GM12872 (cell line): ENCODE measurements around the gene GNB1L.

Source experiments
- TF ChIP-seq, protein P1 (sequence below): IDR thresholded peaks from 3 replicates; pipeline ENCODE4 v1.5.1; 2011; ENCODE audit warnings: low read depth, mild to moderate bottlenecking, low read length, moderate library complexity; ENCODE audit not compliant: insufficient read depth

Gene GNB1L

DNA sequence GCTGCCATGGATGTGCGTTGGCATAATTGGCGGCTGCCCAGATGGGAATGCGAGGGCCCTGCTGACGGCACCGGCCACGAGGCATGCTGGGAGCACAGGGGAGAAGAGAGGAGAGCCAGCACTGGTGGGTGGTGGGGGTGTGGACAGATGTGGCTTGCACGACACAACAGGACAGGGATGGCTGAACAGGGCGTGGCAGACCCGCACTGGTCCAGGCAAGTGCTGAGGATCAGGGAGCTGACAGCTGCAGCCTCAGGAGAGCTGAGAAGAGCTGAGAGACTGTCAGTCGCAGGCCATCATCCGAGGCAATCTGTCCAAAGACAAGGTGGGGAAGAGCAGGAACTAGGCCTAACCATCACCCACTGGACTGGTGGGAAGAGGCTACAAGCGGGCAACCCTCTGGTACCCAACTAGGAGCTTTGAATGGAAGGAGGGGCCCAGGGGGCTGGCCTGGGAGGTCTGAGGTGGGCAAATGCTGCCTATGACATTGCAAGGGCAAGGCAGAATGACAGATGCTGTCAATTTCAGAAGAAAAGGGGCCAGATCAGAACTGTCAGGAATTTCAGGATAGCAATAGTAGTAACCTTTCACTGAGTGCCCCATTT, 2.4 kb downstream of the GNB1L start:
- TF ChIP-seq, protein P1, sequence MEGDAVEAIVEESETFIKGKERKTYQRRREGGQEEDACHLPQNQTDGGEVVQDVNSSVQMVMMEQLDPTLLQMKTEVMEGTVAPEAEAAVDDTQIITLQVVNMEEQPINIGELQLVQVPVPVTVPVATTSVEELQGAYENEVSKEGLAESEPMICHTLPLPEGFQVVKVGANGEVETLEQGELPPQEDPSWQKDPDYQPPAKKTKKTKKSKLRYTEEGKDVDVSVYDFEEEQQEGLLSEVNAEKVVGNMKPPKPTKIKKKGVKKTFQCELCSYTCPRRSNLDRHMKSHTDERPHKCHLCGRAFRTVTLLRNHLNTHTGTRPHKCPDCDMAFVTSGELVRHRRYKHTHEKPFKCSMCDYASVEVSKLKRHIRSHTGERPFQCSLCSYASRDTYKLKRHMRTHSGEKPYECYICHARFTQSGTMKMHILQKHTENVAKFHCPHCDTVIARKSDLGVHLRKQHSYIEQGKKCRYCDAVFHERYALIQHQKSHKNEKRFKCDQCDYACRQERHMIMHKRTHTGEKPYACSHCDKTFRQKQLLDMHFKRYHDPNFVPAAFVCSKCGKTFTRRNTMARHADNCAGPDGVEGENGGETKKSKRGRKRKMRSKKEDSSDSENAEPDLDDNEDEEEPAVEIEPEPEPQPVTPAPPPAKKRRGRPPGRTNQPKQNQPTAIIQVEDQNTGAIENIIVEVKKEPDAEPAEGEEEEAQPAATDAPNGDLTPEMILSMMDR = no peak

DNA sequence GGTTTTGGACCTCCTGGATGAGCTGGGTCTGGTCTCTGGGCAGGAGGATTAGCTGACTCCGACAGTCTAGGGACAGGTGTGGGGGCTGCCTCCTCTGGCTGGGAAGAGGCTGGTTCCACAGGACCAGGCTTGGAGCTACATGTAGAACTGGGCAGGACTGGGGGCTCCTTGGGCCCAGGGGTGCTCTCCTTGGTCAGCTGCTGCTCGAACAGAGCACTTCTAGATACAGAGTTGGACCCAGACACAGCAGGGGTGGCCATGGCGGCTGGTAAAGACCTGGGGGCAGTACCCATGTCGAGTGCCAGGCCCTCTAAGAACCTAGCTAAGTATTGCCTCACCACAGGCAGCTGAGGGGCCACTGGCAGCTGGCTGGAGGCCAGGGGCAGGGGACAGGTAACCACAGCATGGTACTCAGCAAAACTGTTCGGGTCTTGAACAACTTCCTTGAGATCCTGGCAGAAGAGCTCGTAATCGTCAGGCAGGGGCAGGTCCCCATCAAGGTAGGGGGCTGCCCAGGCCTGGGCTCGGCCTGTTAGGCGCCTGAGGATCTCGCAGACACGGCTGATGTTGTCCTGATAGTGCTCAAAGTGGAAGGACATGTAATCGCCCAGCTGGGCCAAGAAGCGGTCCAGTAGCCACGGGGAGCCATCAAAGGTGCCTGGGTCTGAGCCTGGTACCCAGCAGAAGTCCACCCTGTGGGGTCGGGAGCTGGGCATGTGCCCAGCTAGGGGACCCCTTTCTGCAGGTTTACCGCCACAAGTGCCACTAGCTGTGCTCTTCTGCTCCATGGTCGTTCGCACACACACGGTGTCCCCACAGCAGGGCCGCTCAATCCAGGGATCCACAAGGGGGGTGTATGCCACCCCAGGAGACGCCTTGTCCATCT, 3.1 kb downstream of the GNB1L start:
- TF ChIP-seq, protein P1 = no peak

DNA sequence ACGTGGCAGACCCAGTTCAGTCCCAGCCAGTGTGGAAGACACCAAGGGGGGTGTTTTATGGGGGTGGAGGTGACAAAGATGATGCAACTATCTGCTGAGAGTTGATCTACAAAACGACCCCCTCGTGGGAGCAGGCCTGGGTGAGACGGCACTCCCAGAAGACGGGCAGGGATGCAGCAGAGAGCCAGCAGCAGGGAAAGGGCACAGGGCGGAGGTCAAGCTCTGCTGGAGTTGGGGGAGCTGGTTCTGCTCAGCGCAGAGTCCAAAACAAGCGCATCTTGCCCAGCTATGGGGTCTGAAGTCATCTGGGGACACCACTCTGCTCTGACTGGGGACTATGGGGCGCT, 3.9 kb downstream of the GNB1L start:
- TF ChIP-seq, protein P1 = no peak

DNA sequence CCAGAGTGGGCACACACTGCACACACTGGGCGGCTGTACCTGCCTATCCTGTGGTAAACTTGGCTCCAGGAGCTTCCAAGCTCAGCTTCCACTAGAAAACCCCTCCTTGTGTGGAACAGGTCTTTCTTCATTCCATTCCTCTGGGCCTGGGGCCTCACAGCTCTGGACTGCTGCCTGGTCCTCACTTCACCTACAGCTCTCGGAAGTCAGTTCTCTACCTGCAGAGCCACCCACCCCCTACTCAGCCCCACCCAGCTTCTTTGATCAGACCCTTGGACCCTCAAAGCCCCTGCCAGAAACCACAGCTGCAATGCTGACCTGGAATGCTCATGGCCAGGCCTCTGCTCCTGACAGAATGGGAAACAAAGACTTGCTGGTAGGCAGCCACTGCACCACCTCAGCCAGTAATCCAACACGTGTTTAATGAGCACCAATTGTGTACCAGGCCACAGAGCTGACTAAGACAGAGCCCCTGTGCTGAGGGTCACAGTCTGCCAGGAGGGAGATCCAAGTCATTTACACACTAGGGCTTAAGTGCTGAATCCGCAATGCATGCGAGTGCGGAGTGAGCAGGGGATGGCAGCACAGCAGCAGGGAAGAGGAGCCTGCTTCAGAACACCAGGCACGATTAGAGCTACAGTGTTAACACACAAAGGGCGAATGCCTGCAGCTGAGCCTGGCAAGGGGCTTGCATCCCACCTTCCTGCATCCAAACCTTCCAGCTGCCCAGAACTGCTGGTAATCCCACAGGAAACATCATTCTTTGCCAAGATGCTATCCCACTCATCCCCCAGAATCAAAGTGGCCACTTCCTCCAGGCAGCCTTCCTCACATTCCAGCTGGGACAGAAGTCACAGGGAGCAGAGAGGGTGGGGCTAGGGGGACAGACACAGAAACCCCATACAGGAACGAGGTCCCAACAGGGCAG, 4.6 kb downstream of the GNB1L start:
- TF ChIP-seq, protein P1 = no peak

DNA sequence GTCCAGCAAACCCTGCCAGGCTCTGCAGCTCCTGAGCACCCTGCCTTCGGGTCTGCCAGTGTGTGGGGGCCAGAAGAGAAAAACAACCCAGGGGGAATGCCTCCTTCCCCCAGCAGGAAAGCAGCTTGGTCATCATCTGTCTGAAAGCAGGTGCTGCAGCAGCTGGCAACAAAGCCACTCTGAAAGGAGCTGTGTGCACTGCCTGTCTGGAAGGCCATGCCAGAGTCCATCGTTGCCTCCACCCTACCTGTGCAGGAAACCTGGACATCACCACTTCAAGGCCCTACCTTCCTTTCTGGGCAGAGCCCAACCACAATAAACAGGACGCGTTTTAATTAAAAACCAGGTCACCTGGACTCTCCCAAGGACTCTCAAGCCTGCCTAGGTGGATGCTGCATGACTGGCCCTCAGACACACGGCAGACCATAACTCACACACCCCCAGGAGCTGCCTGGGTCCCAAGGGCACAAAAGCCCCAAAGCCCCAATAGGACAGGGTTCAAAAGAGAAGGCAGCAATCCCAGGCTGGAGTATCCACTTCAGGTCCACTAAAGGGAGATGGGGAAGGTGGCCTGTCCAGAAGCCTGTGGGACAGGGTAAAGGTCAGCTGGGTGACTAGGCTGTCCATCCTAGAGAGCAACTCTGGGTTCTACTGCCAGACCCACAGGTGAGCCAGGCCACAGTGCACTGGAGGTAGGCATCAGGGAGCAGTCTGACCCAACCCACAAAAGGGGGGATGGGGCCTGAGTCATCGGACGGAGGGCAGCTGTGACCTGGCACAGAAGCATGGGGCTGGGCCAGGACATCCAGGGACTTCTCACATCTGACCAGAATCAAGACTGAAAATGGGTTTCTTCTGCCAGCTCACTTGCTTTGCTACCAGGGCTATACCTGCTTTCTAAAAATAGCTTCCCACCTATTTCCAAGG, 6.1 kb downstream of the GNB1L start:
- TF ChIP-seq, protein P1 = no peak

DNA sequence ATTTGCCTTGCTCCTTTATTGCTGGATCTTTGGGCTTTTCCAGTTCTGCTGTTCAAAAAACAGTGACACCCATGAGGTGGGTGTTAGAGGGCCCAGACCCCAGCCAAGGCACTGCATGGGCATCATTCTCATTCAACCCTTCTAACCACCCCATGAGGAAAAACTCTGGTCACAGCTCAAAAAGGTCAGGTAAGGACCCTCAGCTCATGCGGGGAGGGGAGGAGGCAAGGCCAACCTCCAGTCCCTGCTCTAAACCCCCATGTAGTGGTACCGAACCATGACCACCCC, 7.4 kb downstream of the GNB1L start:
- TF ChIP-seq, protein P1 = no peak
